HG03460 (cell line): ENCODE measurements around the gene TBC1D32.
"Not testable (repeated sequence)": the region's sequence is repeated elsewhere in the genome, so short reads cannot be mapped to it uniquely, and the experiment has no call there.

Source experiments
- ATAC-seq: cut with Tn5 transposase; IDR thresholded peaks from one replicate; pipeline ENCODE4 v1.9.1; 2021; ENCODE audit not compliant: unreplicated experiment

The TBC1D32 gene

GRCh38 chr6:121333694-121334093 lies 586 bp downstream of the TBC1D32 start:
- ATAC-seq = not testable (repeated sequence)

- ATAC-seq = no peak
These were observed 1.1 kb downstream of the TBC1D32 start for GRCh38 chr6:121333196-121333595.

- ATAC-seq = no peak
These were observed 3.8 kb downstream of the TBC1D32 start for GRCh38 chr6:121330516-121330915.

GRCh38 chr6:121321282-121321681 lies 13.0 kb downstream of the TBC1D32 start:
- ATAC-seq = no peak

- ATAC-seq = no peak
These were observed 14.7 kb downstream of the TBC1D32 start for GRCh38 chr6:121319603-121320002.

GRCh38 chr6:121319112-121319553 lies 15.1 kb downstream of the TBC1D32 start:
- ATAC-seq = no peak

- ATAC-seq = no peak
These were observed 19.7 kb downstream of the TBC1D32 start for GRCh38 chr6:121314381-121315112.

GRCh38 chr6:121311814-121312213 lies 22.5 kb downstream of the TBC1D32 start:
- not testable (repeated sequence) for ATAC-seq

- no peak for ATAC-seq
These were observed 23.8 kb downstream of the TBC1D32 start for GRCh38 chr6:121310495-121310894.

GRCh38 chr6:121309768-121310469 lies 24.4 kb downstream of the TBC1D32 start:
- no peak for ATAC-seq

- ATAC-seq = peak; percentile 83
These were observed 28.2 kb downstream of the TBC1D32 start for GRCh38 chr6:121305957-121306607.

- no peak for ATAC-seq
These were observed 31.4 kb downstream of the TBC1D32 start for GRCh38 chr6:121302882-121303281.

- not testable (repeated sequence) for ATAC-seq
These were observed 33.1 kb downstream of the TBC1D32 start for GRCh38 chr6:121301156-121301555.

GRCh38 chr6:121297694-121298093 lies 36.6 kb downstream of the TBC1D32 start:
- no peak for ATAC-seq

GRCh38 chr6:121285041-121285440 lies 49.2 kb downstream of the TBC1D32 start:
- no peak for ATAC-seq

- ATAC-seq = no peak
These were observed 59.5 kb downstream of the TBC1D32 start for GRCh38 chr6:121274666-121275295.

GRCh38 chr6:121263742-121264141 lies 70.5 kb downstream of the TBC1D32 start:
- no peak for ATAC-seq

- ATAC-seq = no peak
These were observed 73.6 kb downstream of the TBC1D32 start for GRCh38 chr6:121260651-121261102.

- ATAC-seq = no peak
These were observed 86.9 kb downstream of the TBC1D32 start for GRCh38 chr6:121247386-121247785.

- no peak for ATAC-seq
These were observed 91.9 kb downstream of the TBC1D32 start for GRCh38 chr6:121242386-121242785.

- no peak for ATAC-seq
These were observed 96.4 kb downstream of the TBC1D32 start for GRCh38 chr6:121237859-121238258.
